OCI-LY1 (cell line): ENCODE results near the gene ZNF697.

Experiments used
- H2AFZ ChIP-seq: fragments of 200-600 bp; sonication (generic), shearing (Covaris generic); 2 replicates; pipeline ENCODE4 v1.6.0; 2014; ENCODE audit warnings: antibody characterized with exemption, mild to moderate bottlenecking, low read length
- H3F3A ChIP-seq: fragments of 200-600 bp; sonication (generic), shearing (Covaris generic); 2 replicates; pipeline ENCODE4 v1.6.0; 2014; ENCODE audit warnings: mild to moderate bottlenecking, antibody characterized with exemption, low read length, moderate library complexity; ENCODE audit not compliant: insufficient read depth
- H3K27ac ChIP-seq: fragments of 200-600 bp; sonication (generic); 2 replicates; pipeline ENCODE4 v1.5.1; 2014; ENCODE audit warnings: low read length, mixed run types, mild to moderate bottlenecking, low read depth; ENCODE audit not compliant: poor library complexity, severe bottlenecking
- H3K27me3 ChIP-seq: fragments of 200-600 bp; sonication (generic); 2 replicates; pipeline ENCODE4 v1.6.0; 2014; ENCODE audit warnings: antibody characterized with exemption, mild to moderate bottlenecking, low read length, moderate library complexity; ENCODE audit not compliant: insufficient read depth
- H3K36me3 ChIP-seq: fragments of 200-600 bp; sonication (generic); 2 replicates; pipeline ENCODE4 v1.6.1; 2014; ENCODE audit warnings: mild to moderate bottlenecking, antibody characterized with exemption, low read length, moderate library complexity, mixed read lengths; ENCODE audit not compliant: insufficient read depth
- H3K4me1 ChIP-seq: fragments of 200-600 bp; sonication (generic); 2 replicates; pipeline ENCODE4 v1.5.1; 2014; ENCODE audit warnings: mild to moderate bottlenecking, low read length, moderate library complexity; ENCODE audit not compliant: insufficient read depth, severe bottlenecking
- H3K4me2 ChIP-seq: fragments of 200-600 bp; sonication (generic), shearing (Covaris generic); 2 replicates; pipeline ENCODE4 v1.6.1; 2014; ENCODE audit warnings: low read length
- H3K4me3 ChIP-seq: fragments of 200-600 bp; sonication (generic); 2 replicates; pipeline ENCODE4 v1.5.1; 2014; ENCODE audit warnings: low read length, low read depth, mild to moderate bottlenecking, mixed read lengths; ENCODE audit not compliant: poor library complexity, severe bottlenecking
- H3K79me2 ChIP-seq: fragments of 200-600 bp; shearing (Covaris generic); 2 replicates; pipeline ENCODE4 v1.6.1; 2016; ENCODE audit warnings: mixed run types, low read length, mixed read lengths; ENCODE audit not compliant: insufficient read depth
- H3K9ac ChIP-seq: fragments of 200-600 bp; sonication (generic), shearing (Covaris generic); 2 replicates; pipeline ENCODE4 v1.6.1; 2014; ENCODE audit warnings: mild to moderate bottlenecking, low read length, mixed read lengths
- H3K9me2 ChIP-seq: fragments of 200-600 bp; sonication (generic), shearing (Covaris generic); 2 replicates; pipeline ENCODE4 v1.6.1; 2014; ENCODE audit warnings: low read depth, mild to moderate bottlenecking, low read length, mixed read lengths
- H3K9me3 ChIP-seq: fragments of 200-600 bp; shearing (Covaris generic); 2 replicates; pipeline ENCODE4 v1.6.1; 2014; ENCODE audit warnings: low read length, mixed read lengths
- H4K20me1 ChIP-seq: fragments of 200-600 bp; sonication (generic), shearing (Covaris generic); 2 replicates; pipeline ENCODE4 v1.6.0; 2016; ENCODE audit warnings: mild to moderate bottlenecking, low read length; ENCODE audit not compliant: insufficient read depth
- EZH2 ChIP-seq: fragments of 200-600 bp; sonication (generic), shearing (Covaris generic); IDR thresholded peaks from 2 replicates; pipeline ENCODE4 v1.8.0; 2017; ENCODE audit warnings: borderline replicate concordance, mixed run types, mild to moderate bottlenecking, antibody characterized with exemption, low read length, moderate library complexity, mixed read lengths
- TF ChIP-seq, protein P1 (sequence below): fragments of 200-600 bp; sonication (generic), shearing (Covaris generic); IDR thresholded peaks from 2 replicates; pipeline ENCODE4 v1.5.1; 2017; ENCODE audit warnings: mild to moderate bottlenecking, antibody characterized with exemption, low read length, moderate library complexity, mixed read lengths

The ZNF697 gene

DNA sequence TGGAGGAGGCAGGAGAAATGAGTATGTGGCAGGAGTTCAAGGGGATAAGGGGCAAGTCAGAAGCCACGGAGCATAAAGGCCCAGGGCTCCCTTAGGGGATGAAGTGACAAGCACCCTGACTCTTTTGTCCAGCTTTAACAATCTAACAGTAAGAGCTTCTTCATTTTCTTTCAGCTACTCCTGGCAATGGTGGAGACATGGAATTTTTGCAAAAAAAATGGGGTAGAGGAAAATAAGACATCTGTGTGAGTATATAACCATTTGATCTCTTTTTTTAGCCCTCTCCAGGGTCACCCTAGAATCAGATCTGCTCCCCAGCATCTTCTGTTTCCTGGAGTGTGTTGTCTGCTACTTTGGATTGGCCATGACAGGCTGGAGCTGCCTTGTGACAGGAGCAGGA is 47.1 kb downstream of the ZNF697 start:
- TF ChIP-seq EZH2 = no peak
- TF ChIP-seq, protein P1, sequence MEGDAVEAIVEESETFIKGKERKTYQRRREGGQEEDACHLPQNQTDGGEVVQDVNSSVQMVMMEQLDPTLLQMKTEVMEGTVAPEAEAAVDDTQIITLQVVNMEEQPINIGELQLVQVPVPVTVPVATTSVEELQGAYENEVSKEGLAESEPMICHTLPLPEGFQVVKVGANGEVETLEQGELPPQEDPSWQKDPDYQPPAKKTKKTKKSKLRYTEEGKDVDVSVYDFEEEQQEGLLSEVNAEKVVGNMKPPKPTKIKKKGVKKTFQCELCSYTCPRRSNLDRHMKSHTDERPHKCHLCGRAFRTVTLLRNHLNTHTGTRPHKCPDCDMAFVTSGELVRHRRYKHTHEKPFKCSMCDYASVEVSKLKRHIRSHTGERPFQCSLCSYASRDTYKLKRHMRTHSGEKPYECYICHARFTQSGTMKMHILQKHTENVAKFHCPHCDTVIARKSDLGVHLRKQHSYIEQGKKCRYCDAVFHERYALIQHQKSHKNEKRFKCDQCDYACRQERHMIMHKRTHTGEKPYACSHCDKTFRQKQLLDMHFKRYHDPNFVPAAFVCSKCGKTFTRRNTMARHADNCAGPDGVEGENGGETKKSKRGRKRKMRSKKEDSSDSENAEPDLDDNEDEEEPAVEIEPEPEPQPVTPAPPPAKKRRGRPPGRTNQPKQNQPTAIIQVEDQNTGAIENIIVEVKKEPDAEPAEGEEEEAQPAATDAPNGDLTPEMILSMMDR = no peak
- H3K9me2 ChIP-seq = no peaks in the 10 kb centered on the region
- no peaks in the 10 kb centered on the region for H3K79me2 ChIP-seq
- no peak overlapping the region for H3K9ac ChIP-seq
- H3K27ac ChIP-seq = no peak overlapping the region
- H2AFZ ChIP-seq = no peak overlapping the region
- no peaks in the 10 kb centered on the region for H3F3A ChIP-seq
- no peak overlapping the region for H3K4me2 ChIP-seq
- no peaks in the 10 kb centered on the region for H3K4me1 ChIP-seq
- no peaks in the 10 kb centered on the region for H3K27me3 ChIP-seq
- H3K4me3 ChIP-seq = no peak overlapping the region
- no peaks in the 10 kb centered on the region for H4K20me1 ChIP-seq
- H3K9me3 ChIP-seq = no peaks in the 10 kb centered on the region
- H3K36me3 ChIP-seq = no peaks in the 10 kb centered on the region

DNA sequence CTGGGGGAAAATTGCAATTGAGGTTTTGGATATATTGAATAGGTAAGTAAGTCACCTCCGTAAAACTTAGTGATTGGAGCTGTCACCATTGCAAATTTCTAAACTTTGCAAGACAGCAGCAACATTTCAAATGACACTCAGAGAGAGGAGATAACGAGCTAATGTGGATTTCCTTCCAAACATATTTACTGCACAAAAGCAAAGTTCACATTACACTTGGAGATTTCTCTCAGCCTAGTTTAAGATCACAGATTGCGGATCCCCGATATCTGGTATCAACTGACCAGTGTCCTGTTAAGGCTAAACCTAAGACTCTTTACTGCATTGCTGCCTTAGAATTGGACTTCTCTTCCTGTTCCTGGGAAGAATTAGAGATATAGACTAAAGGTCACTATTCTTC is 47.5 kb downstream of the ZNF697 start:
- Histone ChIP-seq H3K4me3 (no peak overlapping the region), H3K4me1 (no peaks in the 10 kb centered on the region), H3K9me2 (no peaks in the 10 kb centered on the region), H3K9ac (no peak overlapping the region), H3F3A (no peaks in the 10 kb centered on the region), H4K20me1 (no peaks in the 10 kb centered on the region), H3K36me3 (no peaks in the 10 kb centered on the region), H3K27me3 (no peaks in the 10 kb centered on the region), H3K27ac (no peak overlapping the region), H2AFZ (no peak overlapping the region), H3K9me3 (no peaks in the 10 kb centered on the region), H3K4me2 (no peak overlapping the region), H3K79me2 (no peaks in the 10 kb centered on the region)
- TF ChIP-seq, protein P1 = no peak
- TF ChIP-seq EZH2 = no peak

DNA sequence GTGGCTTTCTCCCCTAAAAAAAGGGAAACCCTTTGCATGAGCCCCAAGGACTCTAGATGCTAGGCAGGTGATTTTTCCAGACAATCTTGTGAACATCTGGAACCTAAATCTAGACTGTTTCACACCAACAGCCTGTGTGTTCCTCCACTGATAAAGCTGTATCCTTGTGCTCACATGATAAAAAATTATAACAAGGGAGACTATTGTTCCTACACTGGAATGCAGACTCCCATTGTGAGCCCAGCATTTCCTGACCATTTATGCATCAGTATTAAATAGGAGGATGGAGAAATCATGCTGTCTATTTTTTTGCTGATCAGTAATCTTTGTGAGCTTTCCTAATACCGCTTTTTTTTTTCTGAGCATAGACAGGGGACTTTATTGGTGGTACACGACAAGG is 52.5 kb downstream of the ZNF697 start:
- H3K4me3 ChIP-seq = no peak overlapping the region
- no peak overlapping the region for H3K4me2 ChIP-seq
- TF ChIP-seq, protein P1 = no peak
- no peak for TF ChIP-seq EZH2
- no peaks in the 10 kb centered on the region for H4K20me1 ChIP-seq
- no peaks in the 10 kb centered on the region for H3F3A ChIP-seq
- H3K9ac ChIP-seq = no peak overlapping the region
- H3K27ac ChIP-seq = no peak overlapping the region
- H3K9me2 ChIP-seq = no peaks in the 10 kb centered on the region
- H3K4me1 ChIP-seq = no peaks in the 10 kb centered on the region
- H3K9me3 ChIP-seq = no peaks in the 10 kb centered on the region
- no peaks in the 10 kb centered on the region for H3K79me2 ChIP-seq
- H2AFZ ChIP-seq = no peak overlapping the region
- no peaks in the 10 kb centered on the region for H3K27me3 ChIP-seq
- H3K36me3 ChIP-seq = no peaks in the 10 kb centered on the region
